ENCODE results near the gene LRP3.
"Not testable (repeated sequence)": the region's sequence is repeated elsewhere in the genome, so short reads cannot be mapped to it uniquely, and the experiment has no call there.

Gene LRP3

GRCh38 chr19:33193865-33194362 lies at the start of gene LRP3:
Gene LRP3 (plus strand): TSS chr19:33194330. CDS start chr19:33194786, 456 bp downstream.
- peak; percentile 38 to 66 for DNase-seq (ENCODE audit: low read depth in 1 of 2, low spot score in 1 of 2)
- in situ Hi-C loops (cut with HindIII; ENCODE audit: low pct_unique_long_range_greater_than_20kb, low sequenced_read_pairs) = no loop called here
- no peak for TF ChIP-seq JUND (IDR thresholded peaks at IDR 0.05; ENCODE audit: low read depth)

- in situ Hi-C loops (cut with HindIII; ENCODE audit: low pct_unique_long_range_greater_than_20kb, low sequenced_read_pairs) = no loop called here
- TF ChIP-seq JUND (IDR thresholded peaks at IDR 0.05; ENCODE audit: low read depth) = no peak
- no peak for DNase-seq (ENCODE audit: low read depth in 1 of 2, low spot score in 1 of 2)
Observed at GRCh38 chr19:33146209-33146608, 47.9 kb upstream of the LRP3 start.

- in situ Hi-C loops (cut with HindIII; ENCODE audit: low pct_unique_long_range_greater_than_20kb, low sequenced_read_pairs) = no loop called here
- TF ChIP-seq JUND (IDR thresholded peaks at IDR 0.05; ENCODE audit: low read depth) = no peak
- no peak for DNase-seq (ENCODE audit: low read depth in 1 of 2, low spot score in 1 of 2)
Observed at GRCh38 chr19:33147538-33147937, 46.6 kb upstream of the LRP3 start.

- DNase-seq (ENCODE audit: low read depth in 1 of 2, low spot score in 1 of 2) = peak in 1 of 2 experiments; percentile 3
- TF ChIP-seq JUND (IDR thresholded peaks at IDR 0.05; ENCODE audit: low read depth) = no peak
- in situ Hi-C loops (cut with HindIII; ENCODE audit: low pct_unique_long_range_greater_than_20kb, low sequenced_read_pairs) = no loop called here
Observed at GRCh38 chr19:33150852-33151518, 43.1 kb upstream of the LRP3 start.

- TF ChIP-seq JUND (IDR thresholded peaks at IDR 0.05; ENCODE audit: low read depth) = no peak
- no peak for DNase-seq (ENCODE audit: low read depth in 1 of 2, low spot score in 1 of 2)
- in situ Hi-C loops (cut with HindIII; ENCODE audit: low pct_unique_long_range_greater_than_20kb, low sequenced_read_pairs) = no loop called here
Observed at GRCh38 chr19:33152176-33152575, 42.0 kb upstream of the LRP3 start.

- in situ Hi-C loops (cut with HindIII; ENCODE audit: low pct_unique_long_range_greater_than_20kb, low sequenced_read_pairs); DNase-seq (ENCODE audit: low read depth in 1 of 2, low spot score in 1 of 2): not testable (repeated sequence)
Observed at GRCh38 chr19:33152625-33153024, 41.5 kb upstream of the LRP3 start.

- DNase-seq (ENCODE audit: low read depth in 1 of 2, low spot score in 1 of 2); in situ Hi-C loops (cut with HindIII; ENCODE audit: low pct_unique_long_range_greater_than_20kb, low sequenced_read_pairs): not testable (repeated sequence)
Observed at GRCh38 chr19:33154313-33154712, 39.8 kb upstream of the LRP3 start.

- TF ChIP-seq JUND (IDR thresholded peaks at IDR 0.05; ENCODE audit: low read depth) = no peak
- no peak for DNase-seq (ENCODE audit: low read depth in 1 of 2, low spot score in 1 of 2)
- in situ Hi-C loops (cut with HindIII; ENCODE audit: low pct_unique_long_range_greater_than_20kb, low sequenced_read_pairs) = no loop called here
Observed at GRCh38 chr19:33156334-33156733, 37.8 kb upstream of the LRP3 start.

- DNase-seq (ENCODE audit: low read depth in 1 of 2, low spot score in 1 of 2) = no peak
- TF ChIP-seq JUND (IDR thresholded peaks at IDR 0.05; ENCODE audit: low read depth) = no peak
- in situ Hi-C loops (cut with HindIII; ENCODE audit: low pct_unique_long_range_greater_than_20kb, low sequenced_read_pairs) = no loop called here
Observed at GRCh38 chr19:33157906-33158305, 36.2 kb upstream of the LRP3 start.

GRCh38 chr19:33158365-33158764 lies 35.8 kb upstream of the LRP3 start:
- DNase-seq (ENCODE audit: low read depth in 1 of 2, low spot score in 1 of 2) = no peak
- in situ Hi-C loops (cut with HindIII; ENCODE audit: low pct_unique_long_range_greater_than_20kb, low sequenced_read_pairs) = no loop called here
- no peak for TF ChIP-seq JUND (IDR thresholded peaks at IDR 0.05; ENCODE audit: low read depth)

GRCh38 chr19:33159149-33159548 lies 35.0 kb upstream of the LRP3 start:
- DNase-seq (ENCODE audit: low read depth in 1 of 2, low spot score in 1 of 2) = no peak
- TF ChIP-seq JUND (IDR thresholded peaks at IDR 0.05; ENCODE audit: low read depth) = no peak
- in situ Hi-C loops (cut with HindIII; ENCODE audit: low pct_unique_long_range_greater_than_20kb, low sequenced_read_pairs) = no loop called here

GRCh38 chr19:33159893-33160292 lies 34.2 kb upstream of the LRP3 start:
- in situ Hi-C loops (cut with HindIII; ENCODE audit: low pct_unique_long_range_greater_than_20kb, low sequenced_read_pairs) = no loop called here
- no peak for DNase-seq (ENCODE audit: low read depth in 1 of 2, low spot score in 1 of 2)
- no peak for TF ChIP-seq JUND (IDR thresholded peaks at IDR 0.05; ENCODE audit: low read depth)

- in situ Hi-C loops (cut with HindIII; ENCODE audit: low pct_unique_long_range_greater_than_20kb, low sequenced_read_pairs) = no loop called here
- no peak for DNase-seq (ENCODE audit: low read depth in 1 of 2, low spot score in 1 of 2)
- no peak for TF ChIP-seq JUND (IDR thresholded peaks at IDR 0.05; ENCODE audit: low read depth)
Observed at GRCh38 chr19:33161201-33161600, 32.9 kb upstream of the LRP3 start.

- no peak for TF ChIP-seq JUND (IDR thresholded peaks at IDR 0.05; ENCODE audit: low read depth)
- in situ Hi-C loops (cut with HindIII; ENCODE audit: low pct_unique_long_range_greater_than_20kb, low sequenced_read_pairs) = no loop called here
- no peak for DNase-seq (ENCODE audit: low read depth in 1 of 2, low spot score in 1 of 2)
Observed at GRCh38 chr19:33163481-33163880, 30.6 kb upstream of the LRP3 start.

GRCh38 chr19:33166037-33166436 lies 28.1 kb upstream of the LRP3 start:
- DNase-seq (ENCODE audit: low read depth in 1 of 2, low spot score in 1 of 2); in situ Hi-C loops (cut with HindIII; ENCODE audit: low pct_unique_long_range_greater_than_20kb, low sequenced_read_pairs): not testable (repeated sequence)

Measured in T47D (cell line).